ENCODE measurements around the gene SMOC2. TPM values are rescaled to one million over a fixed set of nuclear protein-coding genes. Genes with fewer than 3 reads are reported as not detected.

SMOC2 gene
- polyA plus RNA-seq, 2 of the 4 experiments (the other 2 are of a cell fraction) = not detected

GRCh38 chr6:168493976-168494375 is 53.0 kb downstream of the SMOC2 start:
- no peak overlapping the region for H3K4me2 ChIP-seq
- POLR2A ChIA-PET = no interaction called here
- no peaks in the 10 kb centered on the region for H3K4me1 ChIP-seq
- CTCF ChIA-PET = no interaction called here
- WGBS (ENCODE audit: missing lambda C conversion rate) = 37% methylated on average over 6 of the region's 6 CpGs
- no peak overlapping the region for H3K4me3 ChIP-seq
- H3K27ac ChIP-seq = no peak overlapping the region
- no peak for TF ChIP-seq RFX5 (IDR thresholded peaks at IDR 0.05)
- no peak for TF ChIP-seq EHMT2 (IDR thresholded peaks at IDR 0.05; ENCODE audit: low read depth)
- no peak for TF ChIP-seq E2F6 (IDR thresholded peaks at IDR 0.05; ENCODE audit: borderline replicate concordance, low read depth)
- TF ChIP-seq POLR2AphosphoS2 (conservative IDR thresholded peaks at IDR 0.05; ENCODE audit: low read length) = no peak
- no peak for TF ChIP-seq ESRRA (IDR thresholded peaks at IDR 0.05; ENCODE audit: borderline replicate concordance, low read length)
- TF ChIP-seq GATA3 (IDR thresholded peaks at IDR 0.05; ENCODE audit: borderline replicate concordance) = no peak
- TF ChIP-seq KDM1A (IDR thresholded peaks at IDR 0.05; ENCODE audit: low read depth) = no peak
- TF ChIP-seq ELK1 (IDR thresholded peaks at IDR 0.05; ENCODE audit: low read depth, low read length) = no peak
- TF ChIP-seq USF2 (IDR thresholded peaks at IDR 0.05) = no peak
- no peak for TF ChIP-seq SMC3 (IDR thresholded peaks at IDR 0.05)
- no peak for TF ChIP-seq RNF2 (IDR thresholded peaks at IDR 0.05; ENCODE audit: borderline replicate concordance, low read depth)
- TF ChIP-seq FOXS1 (CRISPR knock-in tag; IDR thresholded peaks at IDR 0.05) = no peak
- no peak for TF ChIP-seq RCOR1 (IDR thresholded peaks at IDR 0.05; ENCODE audit: low read depth, low read length)
- TF ChIP-seq ZSCAN20 (CRISPR knock-in tag; IDR thresholded peaks at IDR 0.05) = no peak
- TF ChIP-seq ZFP36 (IDR thresholded peaks at IDR 0.05; ENCODE audit: borderline replicate concordance, partially characterized antibody) = no peak
- no peak for TF ChIP-seq HDAC2 (IDR thresholded peaks at IDR 0.05)
- DNase-seq (ENCODE audit: low read depth in 1 of 2, low spot score in 1 of 2) (no peak), ATAC-seq (no peak), FAIRE-seq (no peak)
- H3K9me3 ChIP-seq = no peaks in the 10 kb centered on the region

GRCh38 chr6:168494726-168495125 is 53.7 kb downstream of the SMOC2 start:
- H3K9me3 ChIP-seq = no peaks in the 10 kb centered on the region
- ATAC-seq (no peak), DNase-seq (ENCODE audit: low read depth in 1 of 2, low spot score in 1 of 2) (no peak), FAIRE-seq (no peak)
- H3K4me1 ChIP-seq = no peaks in the 10 kb centered on the region
- no peak overlapping the region for H3K4me3 ChIP-seq
- WGBS (ENCODE audit: missing lambda C conversion rate) = 0% methylated on average over 3 of the region's 8 CpGs
- H3K4me2 ChIP-seq = no peak overlapping the region
- no peak overlapping the region for H3K27ac ChIP-seq
- POLR2A ChIA-PET = no interaction called here
- CTCF ChIA-PET = interaction anchor here (1.3 kb wide), 1 partner anchor 9 kb away, joined by 3 read pairs; no protein-coding TSS in a partner anchor
- TF ChIP-seq RCOR1 (IDR thresholded peaks at IDR 0.05; ENCODE audit: low read depth, low read length) (no peak), CBX8 (IDR thresholded peaks at IDR 0.05) (no peak), REST (IDR thresholded peaks at IDR 0.05) (no peak), ELK1 (IDR thresholded peaks at IDR 0.05; ENCODE audit: low read depth, low read length) (no peak), KDM5A (IDR thresholded peaks at IDR 0.05) (no peak), EHMT2 (IDR thresholded peaks at IDR 0.05; ENCODE audit: low read depth) (no peak), EHF (CRISPR knock-in tag; IDR thresholded peaks at IDR 0.05) (no peak), MAX (IDR thresholded peaks at IDR 0.05) (no peak)

Data from A549 (cell line).